Tibial artery (tissue), 4 donors: ENCODE data around the gene AK2.

ENCODE experiments used
- DNase-seq, 2 donors: peaks; one replicate each; pipeline ENCODE4 v3.0.0-alpha.2; 2019
- H3K27ac ChIP-seq, 2 donors: fragments of 200-600 bp; sonication (generic) in 1 of 2; 1 replicate in 1 of 2; 2 replicates in 1 of 2; pipeline ENCODE4 v1.5.1; 2018 to 2019; ENCODE audit warnings: mild to moderate bottlenecking in 1 of 2
- H3K27me3 ChIP-seq, 2 donors: fragments of 200-600 bp; sonication (generic) in 1 of 2; one replicate each; pipeline versions ENCODE4 v1.5.1 to v1.6.0; 2016 to 2019
- H3K36me3 ChIP-seq, 3 donors: fragments of 200-600 bp; sonication (generic) in 2 of 3; one replicate each; pipeline ENCODE4 v1.5.1; 2016 to 2019; ENCODE audit warnings: mild to moderate bottlenecking in 2 of 3
- H3K4me1 ChIP-seq, 4 donors: fragments of 200-600 bp; sonication (generic) in 2 of 4; 1 replicate in 3 of 4; 2 replicates in 1 of 4; pipeline ENCODE4 v1.5.1; 2016 to 2019
- H3K4me3 ChIP-seq, 2 donors: fragments of 200-600 bp; sonication (generic) in 1 of 2; 1 replicate in 1 of 2; 2 replicates in 1 of 2; pipeline ENCODE4 v1.5.1; 2018 to 2019; ENCODE audit warnings: mild to moderate bottlenecking in 2 of 2
- H3K9me3 ChIP-seq, 3 donors: fragments of 200-600 bp; sonication (generic) in 1 of 3; one replicate each; pipeline ENCODE4 v1.5.1; 2016 to 2019
- intact Hi-C: fragments of 100-400 bp; cut with DNase I; formaldehyde crosslinking; loops from one replicate; pipeline ENCODE4 v1.15.0; 2023; ENCODE audit warnings: low total_unique reads
- TF ChIP-seq, protein P1 (sequence below), 2 experiments: fragments of 200-600 bp in 1 of 2; fragments of 450-650 bp in 1 of 2; IDR thresholded peaks; one replicate each; pipeline ENCODE4 v1.5.1; 2017 to 2019; ENCODE audit warnings: antibody characterized with exemption in 2 of 2, mild to moderate bottlenecking in 1 of 2, moderate library complexity in 1 of 2

AK2 gene

DNA sequence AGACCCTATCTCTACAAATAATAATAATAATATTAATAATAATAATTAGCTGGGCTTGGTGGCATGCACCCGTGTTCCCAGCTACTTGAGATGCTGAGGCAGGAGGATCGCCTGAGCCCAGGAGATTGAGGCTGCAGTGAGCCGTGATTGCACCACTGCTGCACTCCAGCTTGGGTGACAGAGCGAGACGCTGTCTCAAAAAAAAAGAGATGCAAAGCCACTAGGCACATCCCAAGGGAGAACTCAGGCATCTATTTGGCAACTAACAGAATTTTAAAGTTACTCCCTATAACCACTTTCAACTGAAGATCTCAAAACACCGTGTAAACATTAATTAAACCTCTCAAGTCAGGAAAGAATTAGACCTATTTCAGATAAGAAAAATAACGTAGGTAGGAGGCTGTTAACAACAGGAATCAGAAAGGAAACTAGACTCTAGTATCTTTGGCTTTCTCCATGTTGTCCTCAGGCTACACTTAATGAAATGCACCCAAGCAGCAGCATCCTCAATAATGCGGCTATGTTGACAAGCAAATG lies 75.8 kb downstream of the AK2 start:
- Histone ChIP-seq H3K4me3 (no peak overlapping the region), H3K9me3 (no peaks in the 10 kb centered on the region), H3K27ac (peak overlapping the region in 1 of 2 donors; percentile 14)

DNA sequence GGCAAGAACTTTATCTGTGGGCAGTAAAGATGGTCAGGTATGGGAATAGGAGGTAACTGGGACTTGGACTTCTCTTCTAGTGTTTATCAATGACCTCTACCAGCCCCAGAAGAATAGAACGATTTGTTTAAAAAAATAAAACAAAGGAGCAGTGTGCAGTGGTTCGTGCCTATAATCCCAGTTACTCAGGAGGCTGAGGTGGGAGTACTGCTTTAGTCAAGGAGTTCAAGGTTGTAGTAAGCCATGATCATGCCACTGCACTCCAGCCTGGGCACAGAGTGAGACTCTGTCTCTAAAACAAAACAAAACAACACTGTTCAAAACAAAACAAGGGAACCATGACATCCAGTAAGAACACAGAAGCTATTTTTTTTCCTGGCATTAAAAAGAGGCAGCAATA lies 76.3 kb downstream of the AK2 start:
- TF ChIP-seq, protein P1, sequence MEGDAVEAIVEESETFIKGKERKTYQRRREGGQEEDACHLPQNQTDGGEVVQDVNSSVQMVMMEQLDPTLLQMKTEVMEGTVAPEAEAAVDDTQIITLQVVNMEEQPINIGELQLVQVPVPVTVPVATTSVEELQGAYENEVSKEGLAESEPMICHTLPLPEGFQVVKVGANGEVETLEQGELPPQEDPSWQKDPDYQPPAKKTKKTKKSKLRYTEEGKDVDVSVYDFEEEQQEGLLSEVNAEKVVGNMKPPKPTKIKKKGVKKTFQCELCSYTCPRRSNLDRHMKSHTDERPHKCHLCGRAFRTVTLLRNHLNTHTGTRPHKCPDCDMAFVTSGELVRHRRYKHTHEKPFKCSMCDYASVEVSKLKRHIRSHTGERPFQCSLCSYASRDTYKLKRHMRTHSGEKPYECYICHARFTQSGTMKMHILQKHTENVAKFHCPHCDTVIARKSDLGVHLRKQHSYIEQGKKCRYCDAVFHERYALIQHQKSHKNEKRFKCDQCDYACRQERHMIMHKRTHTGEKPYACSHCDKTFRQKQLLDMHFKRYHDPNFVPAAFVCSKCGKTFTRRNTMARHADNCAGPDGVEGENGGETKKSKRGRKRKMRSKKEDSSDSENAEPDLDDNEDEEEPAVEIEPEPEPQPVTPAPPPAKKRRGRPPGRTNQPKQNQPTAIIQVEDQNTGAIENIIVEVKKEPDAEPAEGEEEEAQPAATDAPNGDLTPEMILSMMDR (IDR thresholded peaks at IDR 0.05) = no peak
- intact Hi-C loops = no loop called here
- no peak for DNase-seq
- H3K4me1 ChIP-seq = peaks cover 0 to 34% (median 20%) of the 10 kb centered on the region in 4 donors
- H3K36me3 ChIP-seq = no peaks in the 10 kb centered on the region
- no peaks in the 10 kb centered on the region for H3K27me3 ChIP-seq
- H3K9me3 ChIP-seq = no peaks in the 10 kb centered on the region
- peak overlapping the region; percentile 14 to 22 for H3K27ac ChIP-seq
- no peak overlapping the region for H3K4me3 ChIP-seq

More for the DNA sequence above, 75.8 kb downstream of the AK2 start:
- no peaks in the 10 kb centered on the region for H3K36me3 ChIP-seq
- TF ChIP-seq, protein P1 (IDR thresholded peaks at IDR 0.05) = no peak
- DNase-seq = no peak
- no peaks in the 10 kb centered on the region for H3K27me3 ChIP-seq
- H3K4me1 ChIP-seq = peaks cover 0 to 34% (median 20%) of the 10 kb centered on the region in 4 donors
- intact Hi-C loops = no loop called here

DNA sequence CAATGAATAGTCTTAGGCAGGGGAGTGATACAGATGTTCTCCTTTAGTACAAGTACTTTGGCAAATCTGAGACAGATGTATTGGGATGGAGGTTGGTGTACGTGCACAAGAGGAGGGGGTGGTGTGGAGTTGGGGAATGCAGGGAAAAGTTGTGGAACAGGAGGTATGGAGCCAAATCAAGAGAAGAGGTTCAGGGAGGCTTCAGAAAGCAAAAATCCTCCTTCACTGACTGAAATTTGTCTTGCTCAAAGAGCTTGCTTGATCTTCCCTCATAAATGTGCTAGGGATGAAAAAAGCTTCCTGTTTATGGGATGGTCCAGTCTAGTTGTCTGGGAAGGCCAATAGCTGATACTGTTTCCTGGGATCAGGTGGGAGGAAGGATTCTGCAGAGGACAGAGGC lies 77.9 kb downstream of the AK2 start:
- TF ChIP-seq, protein P1 (IDR thresholded peaks at IDR 0.05) = no peak
- Histone ChIP-seq H3K4me1 (peaks cover 0 to 41% (median 20%) of the 10 kb centered on the region in 4 donors), H3K27ac (no peak overlapping the region), H3K36me3 (no peaks in the 10 kb centered on the region), H3K9me3 (no peaks in the 10 kb centered on the region), H3K27me3 (no peaks in the 10 kb centered on the region), H3K4me3 (no peak overlapping the region)
- DNase-seq = no peak
- intact Hi-C loops = no loop called here
